Head of caudate nucleus (tissue), 42 donors: Measurements from ENCODE around the gene INPP5E.

Experiments used
- DNase-seq, 42 donors: peaks; one replicate each; pipeline versions ENCODE4 v3.0.0 to v3.0.0-alpha.2; 2020 to 2021; ENCODE audit warnings: mixed read lengths in 7 of 42
- intact Hi-C: fragments of 100-400 bp; cut with DNase I; formaldehyde crosslinking; loops from one replicate; pipeline ENCODE4 v1.15.0; 2022

The INPP5E gene

GRCh38 chr9:136474974-136475865 is 35.6 kb upstream of the INPP5E start:
- intact Hi-C loops, result no loop called here
- DNase-seq, result peak in 26 of 42 donors; percentile 19 to 84 (median 56)

GRCh38 chr9:136474021-136474640 is 34.5 kb upstream of the INPP5E start:
- intact Hi-C loops, result no loop called here
- no peak for DNase-seq

DNA sequence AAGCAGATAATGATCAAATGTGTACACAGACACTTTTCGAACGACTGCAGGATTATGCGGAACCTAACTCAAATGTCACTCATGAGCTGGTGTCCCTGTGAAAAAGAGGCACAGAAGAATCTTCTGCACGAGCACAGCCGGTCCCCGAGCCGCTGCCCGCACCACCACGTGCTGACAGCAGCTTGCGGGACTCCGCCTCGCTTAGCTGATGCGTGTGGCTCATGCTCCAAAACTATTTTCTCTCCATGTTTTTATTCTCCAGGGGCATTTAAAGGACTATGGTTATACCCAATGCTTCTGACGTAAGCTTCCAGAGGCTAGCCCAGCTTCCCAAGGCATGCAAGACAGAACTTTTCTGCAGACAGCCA is 33.7 kb upstream of the INPP5E start:
- no peak for DNase-seq
- intact Hi-C loops, result no loop called here

- DNase-seq, result no peak
- intact Hi-C loops, result no loop called here
Measured at GRCh38 chr9:136472640-136473353, 33.2 kb upstream of the INPP5E start.

DNA sequence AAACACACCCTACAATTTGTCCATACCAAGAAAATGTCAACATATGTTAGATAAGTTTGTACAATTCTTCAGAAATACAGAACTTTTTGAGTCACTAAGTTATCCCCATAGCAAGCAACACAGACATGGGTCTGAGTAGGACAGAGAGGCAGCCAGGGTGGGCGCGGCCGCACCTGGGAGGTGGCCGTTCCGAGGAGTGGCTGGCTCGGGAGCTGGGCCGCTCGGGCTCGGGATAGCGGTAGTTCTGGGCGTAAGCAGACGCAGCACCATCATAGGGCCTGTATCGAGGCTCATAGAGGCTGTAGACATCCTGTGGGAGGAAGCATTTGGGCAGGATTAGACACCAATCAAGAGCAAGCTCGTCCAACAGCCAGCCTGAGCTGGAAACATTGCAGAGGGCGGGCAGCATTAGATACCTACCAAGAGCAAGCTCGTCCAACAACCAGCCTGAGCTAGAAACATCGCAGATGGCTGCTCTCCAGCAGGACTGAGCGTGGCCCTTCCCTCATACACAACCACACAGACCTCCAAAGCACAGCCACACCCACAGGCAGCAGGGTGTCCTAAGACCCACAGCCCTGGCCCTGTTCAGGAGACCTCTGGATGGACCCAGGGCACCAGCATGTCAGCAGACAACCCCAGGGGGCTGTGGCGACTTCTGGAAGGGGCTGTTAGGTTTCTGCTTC is 32.3 kb upstream of the INPP5E start:
- DNase-seq, result no peak
- intact Hi-C loops, result no loop called here

GRCh38 chr9:136470792-136471469 is 31.3 kb upstream of the INPP5E start:
- DNase-seq, result no peak
- intact Hi-C loops, result no loop called here

DNA sequence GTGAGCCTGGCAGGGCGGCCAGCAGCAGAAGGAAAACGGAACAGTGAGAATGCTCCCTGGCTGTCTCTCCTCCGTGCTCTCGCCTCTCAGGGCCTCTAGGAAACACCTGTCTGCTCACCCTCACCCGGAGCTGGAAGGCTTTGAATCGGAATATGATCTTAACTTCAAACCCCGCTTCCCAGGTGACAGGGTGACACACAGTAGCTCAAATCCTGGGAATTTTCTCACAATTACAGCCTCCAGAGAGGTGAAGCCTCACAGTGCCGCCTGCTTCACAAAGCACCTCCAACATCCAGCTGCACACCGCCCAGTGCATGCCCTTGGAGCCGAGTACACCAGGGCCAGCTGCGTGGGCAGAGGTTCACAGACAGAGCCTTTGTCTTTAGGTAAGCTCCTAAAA is 30.7 kb upstream of the INPP5E start:
- DNase-seq, result peak in 19 of 42 donors; percentile 29 to 74 (median 44)
- intact Hi-C loops, result no loop called here

DNA sequence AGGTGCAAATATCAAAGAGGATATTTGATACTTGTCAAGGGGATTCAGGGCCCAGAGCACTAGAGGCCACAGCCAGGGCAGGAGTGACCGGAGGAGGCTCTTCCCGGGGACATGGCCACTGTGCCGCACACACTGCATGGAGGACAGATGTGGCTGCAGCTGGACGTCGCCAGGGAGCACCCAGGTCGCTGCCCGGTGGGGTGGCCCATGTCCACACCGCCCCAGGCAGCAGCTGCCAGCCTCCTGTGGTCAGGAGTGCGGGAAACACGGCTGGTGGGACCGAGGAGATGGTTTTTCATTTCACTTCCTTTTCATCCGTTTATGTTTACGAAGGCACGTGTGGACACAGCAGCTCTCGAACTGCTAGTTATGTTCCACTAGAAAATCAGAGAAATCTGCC is 28.1 kb upstream of the INPP5E start:
- intact Hi-C loops, result no loop called here
- DNase-seq, result no peak

GRCh38 chr9:136466155-136466541 is 26.5 kb upstream of the INPP5E start:
- intact Hi-C loops, result no loop called here
- DNase-seq, result no peak

GRCh38 chr9:136465500-136466154 is 26.0 kb upstream of the INPP5E start:
- no peak for DNase-seq
- intact Hi-C loops, result no loop called here

GRCh38 chr9:136464241-136464640 is 24.6 kb upstream of the INPP5E start:
- intact Hi-C loops, result no loop called here
- no peak for DNase-seq

DNA sequence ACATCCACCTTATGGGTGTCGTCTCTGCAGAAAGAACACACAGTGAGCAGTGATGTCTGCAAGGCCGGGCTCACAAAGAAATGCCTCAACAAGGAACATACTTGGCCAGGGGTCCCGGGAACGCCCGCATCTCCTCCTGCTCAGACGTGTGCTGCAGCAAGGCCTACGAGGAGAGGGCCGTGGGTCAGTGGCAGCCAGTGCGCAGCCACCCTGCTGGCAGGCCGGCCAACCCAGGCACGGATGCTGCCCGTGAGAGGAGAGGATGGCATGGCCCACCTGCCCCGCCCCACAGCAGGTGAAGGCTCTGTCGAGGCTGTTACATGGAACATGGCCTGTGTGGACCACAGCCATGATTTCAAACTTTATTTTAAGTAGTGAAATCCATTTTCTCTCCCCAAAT is 23.9 kb upstream of the INPP5E start:
- intact Hi-C loops, result no loop called here
- no peak for DNase-seq

DNA sequence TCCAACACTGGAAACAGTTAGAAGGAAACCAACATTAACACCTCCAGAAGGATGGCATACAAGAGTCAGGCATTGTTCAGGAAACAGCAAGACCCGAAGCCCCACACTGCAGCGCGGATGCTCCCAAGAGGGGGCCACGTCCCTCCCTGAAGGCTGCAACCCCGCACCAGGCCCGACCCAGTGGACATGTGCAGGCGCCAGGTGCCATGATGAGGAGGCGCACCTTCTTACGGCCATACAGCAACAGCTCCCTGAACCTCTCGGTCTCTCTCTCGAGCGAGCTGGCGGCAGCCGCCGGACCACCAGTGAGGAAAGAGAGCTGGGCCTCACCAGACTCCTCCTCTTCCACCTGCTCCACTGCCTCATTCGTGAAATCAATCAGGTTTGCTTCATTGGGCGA is 23.0 kb upstream of the INPP5E start:
- intact Hi-C loops, result no loop called here

DNA sequence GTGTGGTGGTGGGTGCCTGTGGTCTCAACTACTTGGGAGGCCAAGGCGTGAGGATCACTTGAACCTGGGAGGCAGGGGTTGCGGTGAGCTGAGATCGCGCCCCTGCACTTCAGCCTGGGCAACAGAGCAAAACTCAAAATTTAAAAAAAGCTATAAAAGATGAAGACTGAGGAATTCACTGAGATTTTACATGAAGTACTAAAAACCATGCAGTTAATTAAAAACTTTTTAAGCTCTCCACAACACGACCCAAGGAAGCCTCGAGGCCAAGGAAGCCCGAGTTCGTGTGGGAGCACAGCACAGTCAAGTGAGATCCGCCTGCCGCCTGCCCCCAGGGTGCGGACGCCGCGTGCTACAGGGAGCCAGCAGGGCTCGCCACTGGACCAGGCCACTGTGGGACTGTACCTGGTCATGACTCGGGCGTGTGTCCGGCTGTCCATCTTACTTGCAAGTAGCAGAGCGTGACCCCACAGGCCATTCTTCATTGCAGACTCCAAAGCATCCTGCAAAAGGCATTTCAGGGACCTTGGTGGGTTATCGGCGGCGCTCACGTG is 21.2 kb upstream of the INPP5E start:
- intact Hi-C loops, result no loop called here
- DNase-seq, result no peak

More for the DNA sequence above, 23.0 kb upstream of the INPP5E start:
- DNase-seq, result no peak

GRCh38 chr9:136459425-136459824 is 19.8 kb upstream of the INPP5E start:
- intact Hi-C loops, result no loop called here

GRCh38 chr9:136457326-136457725 is 17.7 kb upstream of the INPP5E start:
- intact Hi-C loops, result no loop called here
- no peak for DNase-seq

More at GRCh38 chr9:136459425-136459824, 19.8 kb upstream of the INPP5E start:
- DNase-seq, result no peak

DNA sequence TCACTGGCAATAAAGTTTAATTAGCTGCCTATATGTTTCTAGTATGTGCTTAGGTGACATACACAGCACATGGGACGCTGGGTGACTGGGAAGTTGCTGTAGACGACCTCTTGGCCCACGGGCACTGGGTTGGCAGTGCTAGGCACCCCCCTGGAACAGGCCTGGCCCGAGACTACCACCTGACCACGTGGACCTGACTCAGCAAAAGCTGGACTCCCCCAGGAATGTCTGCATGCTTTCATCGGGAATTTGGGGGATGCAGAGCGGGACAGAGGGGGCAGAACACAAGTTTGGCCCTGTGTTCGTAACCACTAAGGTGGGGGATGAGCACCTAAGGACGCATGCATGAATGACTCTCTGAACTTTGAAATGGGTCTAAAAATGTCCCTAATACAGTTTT is 16.6 kb upstream of the INPP5E start:
- DNase-seq, result no peak
- intact Hi-C loops, result no loop called here
